Non-pigmented ciliary epithelial cell (primary cell): ENCODE results near the gene CARHSP1.
"Not testable (repeated sequence)": the region's sequence is repeated elsewhere in the genome, so short reads cannot be mapped to it uniquely, and the experiment has no call there.

Source experiments
- DNase-seq: peaks from one replicate; pipeline ENCODE4 v3.0.0-alpha.2; 2010; ENCODE audit warnings: low read depth

The CARHSP1 gene

GRCh38 chr16:8872071-8872470 is 3.3 kb upstream of the CARHSP1 start:
- no peak for DNase-seq

- not testable (repeated sequence) for DNase-seq
Measured at GRCh38 chr16:8869988-8870241, 1.1 kb upstream of the CARHSP1 start.

- no peak for DNase-seq
Measured at GRCh38 chr16:8869212-8869987, 594 bp upstream of the CARHSP1 start.

GRCh38 chr16:8867932-8868415 is 832 bp downstream of the CARHSP1 start:
- DNase-seq = no peak

- DNase-seq = no peak
Measured at GRCh38 chr16:8867216-8867931, 1.4 kb downstream of the CARHSP1 start.

GRCh38 chr16:8866884-8867215 is 2.0 kb downstream of the CARHSP1 start:
- no peak for DNase-seq

- DNase-seq = no peak
Measured at GRCh38 chr16:8866118-8866883, 2.5 kb downstream of the CARHSP1 start.

- DNase-seq = no peak
Measured at GRCh38 chr16:8865145-8865882, 3.5 kb downstream of the CARHSP1 start.

GRCh38 chr16:8864480-8865110 is 4.2 kb downstream of the CARHSP1 start:
- DNase-seq = no peak

GRCh38 chr16:8863594-8864424 is 5.0 kb downstream of the CARHSP1 start:
- DNase-seq = no peak

GRCh38 chr16:8862309-8863130 is 6.3 kb downstream of the CARHSP1 start:
- DNase-seq = no peak

- DNase-seq = no peak
Measured at GRCh38 chr16:8861563-8862308, 7.1 kb downstream of the CARHSP1 start.

- DNase-seq = no peak
Measured at GRCh38 chr16:8859913-8860881, 8.6 kb downstream of the CARHSP1 start.

GRCh38 chr16:8858994-8859912 is 9.6 kb downstream of the CARHSP1 start:
- DNase-seq = no peak

- no peak for DNase-seq
Measured at GRCh38 chr16:8855972-8856371, 12.8 kb downstream of the CARHSP1 start.

GRCh38 chr16:8855051-8855786 is 13.6 kb downstream of the CARHSP1 start:
- no peak for DNase-seq
